Nephron progenitor cell (in vitro differentiated cells): ENCODE results near the gene DAP.

Source experiments
- DNase-seq: peaks from one replicate; pipeline ENCODE4 v3.0.0; 2021
- H3K27ac Mint-ChIP-seq: 2 replicates; pipeline ENCODE4 v1.8.0; 2021; ENCODE audit warnings: mild to moderate bottlenecking, moderate library complexity, mixed read lengths
- H3K27me3 Mint-ChIP-seq: 2 replicates; pipeline ENCODE4 v1.8.0; 2021; ENCODE audit warnings: mild to moderate bottlenecking, low read depth, mixed read lengths; ENCODE audit not compliant: poor library complexity
- H3K36me3 Mint-ChIP-seq: 2 replicates; pipeline ENCODE4 v1.8.0; 2021; ENCODE audit warnings: low read depth, mixed read lengths
- H3K4me1 Mint-ChIP-seq: 2 replicates; pipeline ENCODE4 v1.8.0; 2021; ENCODE audit warnings: mixed read lengths
- H3K4me3 Mint-ChIP-seq: 2 replicates; pipeline ENCODE4 v1.8.0; 2021; ENCODE audit warnings: mild to moderate bottlenecking, moderate library complexity, mixed read lengths
- H3K9me3 Mint-ChIP-seq: 2 replicates; pipeline ENCODE4 v1.8.0; 2021; ENCODE audit warnings: mild to moderate bottlenecking, moderate library complexity, mixed read lengths
- TF ChIP-seq, protein P1 (sequence below): fragments of 200-600 bp; sonication (generic); IDR thresholded peaks from 2 replicates; pipeline ENCODE4 v1.5.0; 2021; ENCODE audit warnings: antibody characterized with exemption

Gene DAP

DNA sequence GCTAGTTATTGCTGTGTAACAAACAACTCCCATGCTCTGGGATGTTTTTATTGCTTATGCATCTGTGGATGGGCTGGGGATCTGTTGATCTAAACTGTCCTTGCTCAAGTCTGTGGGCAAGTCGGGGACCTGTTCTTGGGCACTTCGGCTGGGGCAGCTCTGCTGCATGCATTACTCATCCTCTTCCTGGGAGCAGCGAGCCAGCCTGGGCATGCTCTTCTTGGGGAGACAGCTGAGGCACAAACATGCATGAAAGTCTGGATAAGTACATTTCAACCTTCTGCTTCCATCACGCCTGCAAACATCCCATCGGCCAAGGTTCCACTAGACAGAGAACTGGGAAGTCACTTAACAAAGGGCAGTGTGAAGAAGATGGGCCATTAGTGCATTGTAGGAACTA is 130.9 kb downstream of the DAP start:
- peaks cover 38% of the 10 kb centered on the region for H3K4me1 Mint-ChIP-seq
- no peak for DNase-seq
- TF ChIP-seq, protein P1, sequence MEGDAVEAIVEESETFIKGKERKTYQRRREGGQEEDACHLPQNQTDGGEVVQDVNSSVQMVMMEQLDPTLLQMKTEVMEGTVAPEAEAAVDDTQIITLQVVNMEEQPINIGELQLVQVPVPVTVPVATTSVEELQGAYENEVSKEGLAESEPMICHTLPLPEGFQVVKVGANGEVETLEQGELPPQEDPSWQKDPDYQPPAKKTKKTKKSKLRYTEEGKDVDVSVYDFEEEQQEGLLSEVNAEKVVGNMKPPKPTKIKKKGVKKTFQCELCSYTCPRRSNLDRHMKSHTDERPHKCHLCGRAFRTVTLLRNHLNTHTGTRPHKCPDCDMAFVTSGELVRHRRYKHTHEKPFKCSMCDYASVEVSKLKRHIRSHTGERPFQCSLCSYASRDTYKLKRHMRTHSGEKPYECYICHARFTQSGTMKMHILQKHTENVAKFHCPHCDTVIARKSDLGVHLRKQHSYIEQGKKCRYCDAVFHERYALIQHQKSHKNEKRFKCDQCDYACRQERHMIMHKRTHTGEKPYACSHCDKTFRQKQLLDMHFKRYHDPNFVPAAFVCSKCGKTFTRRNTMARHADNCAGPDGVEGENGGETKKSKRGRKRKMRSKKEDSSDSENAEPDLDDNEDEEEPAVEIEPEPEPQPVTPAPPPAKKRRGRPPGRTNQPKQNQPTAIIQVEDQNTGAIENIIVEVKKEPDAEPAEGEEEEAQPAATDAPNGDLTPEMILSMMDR = no peak
- peaks cover 33% of the 10 kb centered on the region for H3K27me3 Mint-ChIP-seq
- no peak overlapping the region for H3K27ac Mint-ChIP-seq
- no peak overlapping the region for H3K4me3 Mint-ChIP-seq
- H3K9me3 Mint-ChIP-seq = no peaks in the 10 kb centered on the region
- H3K36me3 Mint-ChIP-seq = no peaks in the 10 kb centered on the region

DNA sequence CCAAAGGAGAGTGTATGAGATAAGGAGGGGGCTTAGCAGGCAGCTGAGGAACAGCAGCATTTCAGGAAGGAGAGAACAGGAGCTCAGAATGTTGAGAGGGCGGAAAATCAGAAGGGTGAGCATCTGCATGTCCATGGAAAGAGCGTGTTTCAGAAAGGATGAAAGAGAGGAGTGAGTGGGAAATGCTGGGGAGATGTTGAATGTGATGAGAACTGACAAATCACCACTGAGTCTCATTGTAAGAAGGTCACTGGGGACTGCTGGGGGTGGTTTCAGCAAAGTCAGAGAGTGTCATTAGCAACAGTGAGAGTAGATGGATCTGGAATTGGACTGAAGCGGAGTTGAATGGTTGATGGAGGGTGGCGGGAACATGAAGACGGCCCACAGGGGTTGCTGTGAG is 131.4 kb downstream of the DAP start:
- Mint-ChIP-seq H3K4me1 (peaks cover 34% of the 10 kb centered on the region), H3K9me3 (no peaks in the 10 kb centered on the region), H3K4me3 (no peak overlapping the region), H3K27ac (no peak overlapping the region), H3K27me3 (peaks cover 29% of the 10 kb centered on the region), H3K36me3 (no peaks in the 10 kb centered on the region)
- no peak for DNase-seq
- TF ChIP-seq, protein P1 = no peak
